ENCODE measurements around the gene NAV2. TPM values are rescaled to one million over a fixed set of nuclear protein-coding genes. Genes with fewer than 3 reads are reported as not detected.

The NAV2 gene
- total RNA-seq, 2 donors from 2014 or later, result 21.3 to 45.3 TPM

DNA sequence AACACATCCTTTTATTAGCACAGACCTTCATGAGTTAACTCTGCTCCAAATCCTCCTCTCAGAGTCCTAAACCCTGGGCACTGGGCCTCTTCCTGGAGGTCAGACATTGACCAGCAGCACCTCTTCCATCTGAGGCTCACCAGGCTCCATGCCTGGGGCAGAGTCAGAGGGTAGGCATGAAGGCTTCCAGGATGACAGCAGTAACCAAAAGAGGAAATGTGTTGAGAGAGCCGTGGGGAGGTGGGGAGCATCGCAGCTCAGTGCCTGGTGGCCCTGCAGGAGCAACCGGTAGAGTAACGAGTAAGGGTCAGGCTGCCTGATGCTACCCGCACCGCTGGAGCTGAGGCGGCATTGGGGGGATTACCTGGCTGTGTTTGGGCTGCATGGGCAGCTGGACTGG is 9.4 kb upstream of the NAV2 start:
- Histone ChIP-seq H3K27me3 (no peaks in the 10 kb centered on the region), H3K4me1 (no peaks in the 10 kb centered on the region), H3K27ac (no peak overlapping the region), H3K9ac (ENCODE audit: low read depth in 2 of 2, low read length in 2 of 2) (no peak overlapping the region), H3K36me3 (no peaks in the 10 kb centered on the region), H3K4me3 (no peak overlapping the region), H3K9me3 (no peaks in the 10 kb centered on the region)
- no peak for DNase-seq
- intact Hi-C loops (cut with DNase I), result no loop called here
- TF ChIP-seq, protein P1, sequence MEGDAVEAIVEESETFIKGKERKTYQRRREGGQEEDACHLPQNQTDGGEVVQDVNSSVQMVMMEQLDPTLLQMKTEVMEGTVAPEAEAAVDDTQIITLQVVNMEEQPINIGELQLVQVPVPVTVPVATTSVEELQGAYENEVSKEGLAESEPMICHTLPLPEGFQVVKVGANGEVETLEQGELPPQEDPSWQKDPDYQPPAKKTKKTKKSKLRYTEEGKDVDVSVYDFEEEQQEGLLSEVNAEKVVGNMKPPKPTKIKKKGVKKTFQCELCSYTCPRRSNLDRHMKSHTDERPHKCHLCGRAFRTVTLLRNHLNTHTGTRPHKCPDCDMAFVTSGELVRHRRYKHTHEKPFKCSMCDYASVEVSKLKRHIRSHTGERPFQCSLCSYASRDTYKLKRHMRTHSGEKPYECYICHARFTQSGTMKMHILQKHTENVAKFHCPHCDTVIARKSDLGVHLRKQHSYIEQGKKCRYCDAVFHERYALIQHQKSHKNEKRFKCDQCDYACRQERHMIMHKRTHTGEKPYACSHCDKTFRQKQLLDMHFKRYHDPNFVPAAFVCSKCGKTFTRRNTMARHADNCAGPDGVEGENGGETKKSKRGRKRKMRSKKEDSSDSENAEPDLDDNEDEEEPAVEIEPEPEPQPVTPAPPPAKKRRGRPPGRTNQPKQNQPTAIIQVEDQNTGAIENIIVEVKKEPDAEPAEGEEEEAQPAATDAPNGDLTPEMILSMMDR (IDR thresholded peaks at IDR 0.05), result no peak

DNA sequence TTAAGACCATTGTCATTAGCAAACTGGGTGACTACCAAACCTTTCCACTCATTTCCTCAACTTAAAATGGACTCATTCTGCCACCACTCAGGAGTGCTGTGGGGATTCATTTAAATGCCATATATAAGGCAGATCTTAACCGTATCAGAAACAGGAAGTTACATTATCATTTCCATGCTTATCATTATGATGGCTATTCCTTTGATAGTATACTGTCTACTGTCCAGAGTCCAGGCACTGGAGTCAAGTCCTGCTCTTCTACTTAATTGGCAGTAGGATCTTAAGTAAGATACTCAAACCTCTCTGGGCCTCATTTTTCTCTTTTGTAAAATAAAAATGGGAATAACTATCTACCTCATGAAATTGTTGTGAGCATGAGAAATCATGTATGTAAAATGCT is 8.4 kb upstream of the NAV2 start:
- intact Hi-C loops (cut with DNase I), result no loop called here
- no peaks in the 10 kb centered on the region for H3K27me3 ChIP-seq
- TF ChIP-seq, protein P1 (IDR thresholded peaks at IDR 0.05), result no peak
- H3K36me3 ChIP-seq, result no peaks in the 10 kb centered on the region
- H3K4me1 ChIP-seq, result no peaks in the 10 kb centered on the region
- no peak overlapping the region for H3K9ac ChIP-seq (ENCODE audit: low read depth in 2 of 2, low read length in 2 of 2)
- no peaks in the 10 kb centered on the region for H3K9me3 ChIP-seq
- H3K27ac ChIP-seq, result no peak overlapping the region
- DNase-seq, result no peak
- no peak overlapping the region for H3K4me3 ChIP-seq

DNA sequence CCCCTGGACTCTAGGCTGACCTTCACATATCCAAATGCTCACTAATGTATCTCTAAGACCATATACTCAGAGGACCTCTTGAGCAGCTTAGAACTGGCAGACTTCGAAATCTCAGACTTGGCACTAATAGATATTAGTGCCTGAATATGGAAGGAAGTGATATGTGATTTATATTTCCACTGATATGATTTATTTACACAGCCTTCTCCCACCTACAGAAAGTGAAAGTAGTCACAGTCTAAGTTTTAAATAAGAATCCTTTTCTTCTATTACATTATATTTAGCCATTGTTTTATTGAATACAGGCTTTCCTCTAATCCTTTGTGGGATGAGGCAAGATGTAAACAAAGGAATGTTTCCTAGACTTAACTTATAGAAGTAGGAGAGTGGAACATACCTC is 6.7 kb upstream of the NAV2 start:
- TF ChIP-seq, protein P1 (IDR thresholded peaks at IDR 0.05), result no peak
- H3K9me3 ChIP-seq, result no peaks in the 10 kb centered on the region
- intact Hi-C loops (cut with DNase I), result no loop called here
- no peaks in the 10 kb centered on the region for H3K36me3 ChIP-seq
- no peaks in the 10 kb centered on the region for H3K27me3 ChIP-seq
- H3K9ac ChIP-seq (ENCODE audit: low read depth in 2 of 2, low read length in 2 of 2), result no peak overlapping the region
- no peak for DNase-seq
- H3K4me1 ChIP-seq, result no peaks in the 10 kb centered on the region
- H3K27ac ChIP-seq, result no peak overlapping the region
- no peak overlapping the region for H3K4me3 ChIP-seq

DNA sequence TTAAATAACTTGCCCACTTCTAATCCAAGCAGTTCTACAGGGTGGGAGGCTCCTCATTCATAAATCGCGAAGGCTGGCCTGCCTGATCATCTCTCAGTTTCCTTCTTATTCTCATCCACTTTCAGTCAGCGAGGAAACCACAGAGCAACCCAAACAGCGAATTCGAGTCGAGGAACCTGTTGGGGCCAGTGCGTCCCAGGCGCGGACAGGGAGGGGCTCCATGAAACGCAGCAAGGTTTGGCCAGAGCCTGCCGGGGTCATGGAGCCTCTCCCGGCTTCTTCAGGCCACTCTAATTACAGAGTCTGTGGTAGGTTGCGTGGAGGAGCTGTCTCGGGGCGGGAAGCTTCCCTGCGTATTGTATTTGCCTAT is 741 bp upstream of the NAV2 start:
- peaks cover 11% of the 10 kb centered on the region for H3K4me1 ChIP-seq
- peak overlapping the region; percentile 70 for H3K27ac ChIP-seq
- intact Hi-C loops (cut with DNase I), result no loop called here
- peak; percentile 45 for DNase-seq
- H3K9me3 ChIP-seq, result no peaks in the 10 kb centered on the region
- peak overlapping the region; percentile 53 for H3K4me3 ChIP-seq
- TF ChIP-seq, protein P1 (IDR thresholded peaks at IDR 0.05), result no peak
- peak overlapping the region; percentile 60 to 71 for H3K9ac ChIP-seq (ENCODE audit: low read depth in 2 of 2, low read length in 2 of 2)
- peaks cover 20% of the 10 kb centered on the region for H3K27me3 ChIP-seq
- H3K36me3 ChIP-seq, result no peaks in the 10 kb centered on the region

DNA sequence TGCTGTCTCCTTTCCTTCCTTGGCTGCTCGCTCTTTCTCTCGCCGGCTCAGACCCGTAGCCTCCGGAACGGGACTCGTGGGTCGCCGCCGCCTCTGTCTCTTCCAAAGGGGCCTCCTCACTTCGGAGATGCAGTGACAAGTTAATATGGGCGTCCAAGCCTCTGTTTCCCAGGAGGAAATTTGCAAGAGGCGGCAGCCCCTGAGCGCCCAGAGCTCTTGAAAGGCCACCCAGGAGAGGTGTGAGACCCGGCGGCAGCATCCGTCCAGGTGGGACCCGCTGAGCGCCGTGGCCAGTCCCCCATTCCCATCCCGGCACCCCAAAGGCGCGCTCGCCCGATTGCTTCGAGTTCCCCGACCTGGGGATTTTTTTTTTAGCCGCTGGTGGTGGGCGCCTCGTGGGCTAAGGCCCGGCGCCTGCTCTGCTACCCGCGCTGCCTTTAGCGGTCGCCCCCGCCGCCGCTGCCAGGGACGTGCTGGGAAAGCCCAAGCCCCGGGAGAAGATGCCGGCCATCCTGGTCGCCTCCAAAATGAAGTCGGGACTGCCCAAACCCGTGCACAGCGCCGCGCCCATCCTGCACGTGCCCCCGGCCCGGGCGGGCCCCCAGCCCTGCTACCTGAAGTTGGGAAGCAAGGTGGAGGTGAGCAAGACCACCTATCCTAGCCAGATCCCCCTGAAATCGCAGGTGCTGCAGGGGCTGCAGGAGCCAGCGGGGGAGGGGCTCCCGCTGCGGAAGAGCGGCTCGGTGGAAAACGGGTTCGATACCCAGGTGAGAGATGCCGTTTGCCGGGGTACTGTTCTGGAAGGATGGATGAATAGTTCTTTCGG is 772 bp downstream of the NAV2 start:
- no peak for DNase-seq
- Histone ChIP-seq H3K9me3 (no peaks in the 10 kb centered on the region), H3K27me3 (peaks cover 20% of the 10 kb centered on the region), H3K4me1 (peaks cover 11% of the 10 kb centered on the region), H3K36me3 (no peaks in the 10 kb centered on the region), H3K27ac (peak overlapping the region; percentile 36), H3K4me3 (peak overlapping the region; percentile 53), H3K9ac (ENCODE audit: low read depth in 2 of 2, low read length in 2 of 2) (peak overlapping the region; percentile 12 to 62)
- TF ChIP-seq, protein P1 (IDR thresholded peaks at IDR 0.05), result no peak
- intact Hi-C loops (cut with DNase I), result no loop called here

Data from colonic mucosa (tissue), 4 donors.